Endothelial cell of umbilical vein (primary cell): ENCODE data around the gene TREX2.

Source experiments
- CTCF ChIP-seq, 2 donors: IDR thresholded peaks; 1 replicate in 1 of 2; 2 replicates in 1 of 2; pipeline ENCODE4 v1.5.1; 2011; ENCODE audit warnings: low read length in 2 of 2, mild to moderate bottlenecking in 2 of 2, moderate library complexity in 2 of 2, control low read depth in 1 of 2, inconsistent platforms in 1 of 2, low read depth in 1 of 2; ENCODE audit not compliant: insufficient read depth in 1 of 2; ENCODE audit errors: extremely low read depth in 1 of 2
- EZH2 ChIP-seq: IDR thresholded peaks from 2 replicates; pipeline ENCODE4 v1.6.1; 2012; ENCODE audit warnings: borderline replicate concordance, low read depth, mild to moderate bottlenecking, moderate library complexity, low read length, inconsistent platforms; ENCODE audit not compliant: severe bottlenecking
- POLR2AphosphoS5 ChIP-seq: IDR thresholded peaks from 2 replicates; pipeline ENCODE4 v1.6.1; 2012; ENCODE audit warnings: low read depth, mild to moderate bottlenecking, control low read depth, low read length, moderate library complexity; ENCODE audit not compliant: insufficient read depth

GRCh38 chrX:153446950-153447580 lies 1.2 kb upstream of the TREX2 start:
- TF ChIP-seq EZH2 (no peak), CTCF (IDR thresholded peaks at IDR 0.05; ENCODE audit: extremely low read depth in 1 of 2, insufficient read depth in 1 of 2, low read depth in 1 of 2, low read length in 2 of 2) (no peak), POLR2AphosphoS5 (no peak)
